Measurements from ENCODE around the gene HOXC6. TPM values are rescaled to one million over a fixed set of nuclear protein-coding genes. Genes with fewer than 3 reads are reported as not detected.

The HOXC6 gene
- total and polyA plus RNA-seq, 4 donors = 0.18 to 0.71 (median 0.35) TPM

GRCh38 chr12:54053003-54053750, 24.9 kb downstream of the HOXC6 start:
- H3K9me3 ChIP-seq (ENCODE audit: control insufficient read depth in 4 of 4, insufficient read depth in 3 of 4, low read length in 3 of 4) = peaks cover 0 to 3% (median 0%) of the 10 kb centered on the region in 4 donors
- no peak overlapping the region for H3K27ac ChIP-seq (ENCODE audit: low read depth in 1 of 2, low read length in 1 of 2)

DNA sequence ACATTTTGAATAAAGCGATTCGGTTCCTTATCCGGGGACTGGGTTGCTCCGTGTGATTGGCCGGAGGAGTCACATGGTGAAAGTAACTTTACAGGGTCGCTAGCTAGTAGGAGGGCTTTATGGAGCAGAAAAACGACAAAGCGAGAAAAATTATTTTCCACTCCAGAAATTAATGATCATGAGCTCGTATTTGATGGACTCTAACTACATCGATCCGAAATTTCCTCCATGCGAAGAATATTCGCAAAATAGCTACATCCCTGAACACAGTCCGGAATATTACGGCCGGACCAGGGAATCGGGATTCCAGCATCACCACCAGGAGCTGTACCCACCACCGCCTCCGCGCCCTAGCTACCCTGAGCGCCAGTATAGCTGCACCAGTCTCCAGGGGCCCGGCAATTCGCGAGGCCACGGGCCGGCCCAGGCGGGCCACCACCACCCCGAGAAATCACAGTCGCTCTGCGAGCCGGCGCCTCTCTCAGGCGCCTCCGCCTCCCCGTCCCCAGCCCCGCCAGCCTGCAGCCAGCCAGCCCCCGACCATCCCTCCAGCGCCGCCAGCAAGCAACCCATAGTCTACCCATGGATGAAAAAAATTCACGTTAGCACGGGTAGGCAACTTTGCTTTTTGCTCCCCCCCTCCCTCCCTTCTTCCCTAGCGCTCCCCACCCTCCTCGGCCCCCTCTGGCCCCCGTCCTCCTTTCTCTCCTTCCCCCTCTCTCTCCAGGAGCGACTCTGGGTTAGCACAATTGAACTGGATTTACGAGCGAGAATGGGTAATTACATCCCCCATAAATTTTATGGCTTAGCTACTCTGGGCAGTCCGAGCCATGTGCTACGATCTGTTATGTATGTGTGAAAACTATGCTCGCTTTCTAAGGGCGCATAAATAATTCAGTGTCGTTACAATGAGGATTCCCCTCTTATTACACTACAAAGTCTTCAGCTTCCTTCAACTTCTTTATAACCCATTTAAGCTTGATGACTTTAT, 25.8 kb downstream of the HOXC6 start, which contains the start of gene HOXC4:
HOXC4 (plus strand) TSS at position 85 of the 991 bp plus-strand sequence; CDS start at position 173, 88 bp downstream.
- Histone ChIP-seq H3K9ac (ENCODE audit: insufficient read depth in 1 of 2, low read length in 2 of 2) (peak within 1 kb of the TSS; percentile 28 to 51), H3K27me3 (ENCODE audit: control insufficient read depth in 3 of 3, insufficient read depth in 3 of 3, low read length in 2 of 3) (peaks cover under 1 to 88% (median 63%) of the 10 kb centered on the region in 3 donors), H3K9me3 (ENCODE audit: control insufficient read depth in 4 of 4, insufficient read depth in 3 of 4, low read length in 3 of 4) (peaks cover 0 to 3% (median 0%) of the 10 kb centered on the region in 4 donors), H3K4me3 (no peak within 1 kb of the TSS), H3K4me1 (ENCODE audit: control insufficient read depth in 5 of 5, insufficient read depth in 5 of 5, low read length in 5 of 5) (peaks cover 0 to 64% (median 7%) of the 10 kb centered on the region in 5 donors), H3K27ac (ENCODE audit: low read depth in 1 of 2, low read length in 1 of 2) (no peak within 1 kb of the TSS), H3K36me3 (ENCODE audit: control insufficient read depth in 4 of 4, insufficient read depth in 4 of 4, low read length in 4 of 4) (no peaks in the 10 kb centered on the region)
- WGBS, 2 donors = 6% methylated on average over 40 to 52 of the region's 52 CpGs
- no peak for TF ChIP-seq CTCF (IDR thresholded peaks at IDR 0.05; ENCODE audit: control extremely low read depth, extremely low read depth)
- DNase-seq = peak; percentile 70 to 86 (median 84)
- peak; percentile 63 for ATAC-seq (ENCODE audit: insufficient read depth, low FRiP score)

More at GRCh38 chr12:54053003-54053750, 24.9 kb downstream of the HOXC6 start:
- ATAC-seq (ENCODE audit: insufficient read depth, low FRiP score) (no peak), DNase-seq (peak in 1 of 3 donors; percentile 45)
- no peaks in the 10 kb centered on the region for H3K36me3 ChIP-seq (ENCODE audit: control insufficient read depth in 4 of 4, insufficient read depth in 4 of 4, low read length in 4 of 4)
- peaks cover 7 to 88% (median 72%) of the 10 kb centered on the region in 3 donors for H3K27me3 ChIP-seq (ENCODE audit: control insufficient read depth in 3 of 3, insufficient read depth in 3 of 3, low read length in 2 of 3)
- H3K9ac ChIP-seq (ENCODE audit: insufficient read depth in 1 of 2, low read length in 2 of 2) = peak overlapping the region; percentile 11
- peaks cover 0 to 55% (median 7%) of the 10 kb centered on the region in 5 donors for H3K4me1 ChIP-seq (ENCODE audit: control insufficient read depth in 5 of 5, insufficient read depth in 5 of 5, low read length in 5 of 5)
- 2 to 5% methylated on average over 19 to 22 of the region's 22 CpGs for WGBS, 2 donors
- no peak for TF ChIP-seq CTCF (IDR thresholded peaks at IDR 0.05; ENCODE audit: control extremely low read depth, extremely low read depth)
- H3K4me3 ChIP-seq = no peak overlapping the region

GRCh38 chr12:54054742-54055194, 26.5 kb downstream of the HOXC6 start:
- WGBS, 2 donors = 16 to 28% methylated on average over 24 of the region's 24 CpGs
- H3K9me3 ChIP-seq (ENCODE audit: control insufficient read depth in 4 of 4, insufficient read depth in 3 of 4, low read length in 3 of 4) = peaks cover 0 to 3% (median 0%) of the 10 kb centered on the region in 4 donors
- DNase-seq (peak in 1 of 3 donors; percentile 27), ATAC-seq (ENCODE audit: insufficient read depth, low FRiP score) (no peak)
- H3K27ac ChIP-seq (ENCODE audit: low read depth in 1 of 2, low read length in 1 of 2) = no peak overlapping the region
- H3K4me1 ChIP-seq (ENCODE audit: control insufficient read depth in 5 of 5, insufficient read depth in 5 of 5, low read length in 5 of 5) = peaks cover 0 to 64% (median 7%) of the 10 kb centered on the region in 5 donors
- no peak overlapping the region for H3K4me3 ChIP-seq
- H3K9ac ChIP-seq (ENCODE audit: insufficient read depth in 1 of 2, low read length in 2 of 2) = peak overlapping the region; percentile 28 to 32
- peaks cover 0 to 83% (median 56%) of the 10 kb centered on the region in 3 donors for H3K27me3 ChIP-seq (ENCODE audit: control insufficient read depth in 3 of 3, insufficient read depth in 3 of 3, low read length in 2 of 3)
- no peak for TF ChIP-seq CTCF (IDR thresholded peaks at IDR 0.05; ENCODE audit: control extremely low read depth, extremely low read depth)
- no peaks in the 10 kb centered on the region for H3K36me3 ChIP-seq (ENCODE audit: control insufficient read depth in 4 of 4, insufficient read depth in 4 of 4, low read length in 4 of 4)
